NCI-H446 treated with DMSO at 0.1 percent for 48 hours (cell line): ENCODE measurements around the gene MPG.
"Not testable (repeated sequence)": the region's sequence is repeated elsewhere in the genome, so short reads cannot be mapped to it uniquely, and the experiment has no call there.

Source experiments
- DNase-seq: peaks from one replicate; lab custom pipeline; 2025; lab: John Stamatoyannopoulos, UW

Gene MPG, protein sequence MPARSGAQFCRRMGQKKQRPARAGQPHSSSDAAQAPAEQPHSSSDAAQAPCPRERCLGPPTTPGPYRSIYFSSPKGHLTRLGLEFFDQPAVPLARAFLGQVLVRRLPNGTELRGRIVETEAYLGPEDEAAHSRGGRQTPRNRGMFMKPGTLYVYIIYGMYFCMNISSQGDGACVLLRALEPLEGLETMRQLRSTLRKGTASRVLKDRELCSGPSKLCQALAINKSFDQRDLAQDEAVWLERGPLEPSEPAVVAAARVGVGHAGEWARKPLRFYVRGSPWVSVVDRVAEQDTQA

GRCh38 chr16:77807-78443, at the start of gene MPG:
MPG (plus strand) TSS chr16:78225; CDS start chr16:78310, 85 bp downstream.
- DNase-seq, result peak; percentile 30

GRCh38 chr16:30627-31026, 47.4 kb upstream of the MPG start:
- DNase-seq, result not testable (repeated sequence)

- DNase-seq, result not testable (repeated sequence)
These were observed 44.7 kb upstream of the MPG start for GRCh38 chr16:33154-33876.

DNA sequence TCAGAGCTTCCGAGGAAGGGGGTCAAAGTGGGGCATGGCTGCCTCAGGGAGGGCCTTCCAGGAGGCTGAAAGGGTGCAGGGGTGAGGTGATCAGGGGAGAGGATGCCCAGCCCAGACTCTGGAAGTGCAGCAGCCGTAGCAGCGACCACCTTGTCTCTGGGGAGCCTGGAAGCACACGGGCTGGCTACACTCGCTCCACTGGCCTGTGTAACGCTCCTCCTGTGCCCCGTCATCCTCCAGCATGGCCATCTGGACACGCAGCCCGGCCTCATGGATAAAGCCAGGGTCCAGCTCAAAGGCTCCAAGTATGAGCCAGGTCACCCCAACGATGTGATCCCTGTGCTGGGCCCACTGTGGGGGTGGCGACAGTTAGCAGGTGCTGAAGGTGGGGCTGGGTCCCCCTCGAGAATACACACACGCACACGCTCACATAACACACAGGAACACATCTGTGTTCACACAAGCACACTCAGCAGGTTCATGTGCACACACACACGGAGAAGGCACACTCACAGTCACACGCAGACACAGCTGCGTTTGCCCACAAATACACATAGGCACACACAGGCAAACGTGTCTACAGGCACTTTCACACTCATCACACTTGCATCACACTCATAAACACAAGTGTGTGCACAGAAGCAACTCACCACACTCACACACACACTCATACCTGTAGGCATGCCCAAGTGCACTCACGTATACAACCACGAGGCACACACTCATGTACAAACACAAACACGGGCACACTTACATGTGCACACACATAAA, 44.0 kb upstream of the MPG start:
- DNase-seq, result no peak

DNA sequence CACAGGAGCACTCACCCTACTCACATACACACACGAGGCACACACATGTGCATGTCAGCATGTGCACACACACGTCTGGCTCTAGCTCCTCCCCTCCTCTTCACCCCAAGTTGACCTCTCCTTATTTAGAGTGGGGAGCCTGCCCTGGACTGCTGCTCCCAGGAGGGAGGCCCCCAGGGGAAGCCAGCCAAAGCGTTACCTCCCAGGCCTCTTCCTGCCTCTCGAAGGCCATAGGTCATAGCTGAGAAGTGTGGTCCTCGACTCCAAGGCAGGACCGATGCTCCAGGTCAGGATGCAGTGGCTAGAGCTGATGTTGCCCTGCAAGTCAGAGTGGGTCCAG, 43.4 kb upstream of the MPG start:
- DNase-seq, result no peak

DNA sequence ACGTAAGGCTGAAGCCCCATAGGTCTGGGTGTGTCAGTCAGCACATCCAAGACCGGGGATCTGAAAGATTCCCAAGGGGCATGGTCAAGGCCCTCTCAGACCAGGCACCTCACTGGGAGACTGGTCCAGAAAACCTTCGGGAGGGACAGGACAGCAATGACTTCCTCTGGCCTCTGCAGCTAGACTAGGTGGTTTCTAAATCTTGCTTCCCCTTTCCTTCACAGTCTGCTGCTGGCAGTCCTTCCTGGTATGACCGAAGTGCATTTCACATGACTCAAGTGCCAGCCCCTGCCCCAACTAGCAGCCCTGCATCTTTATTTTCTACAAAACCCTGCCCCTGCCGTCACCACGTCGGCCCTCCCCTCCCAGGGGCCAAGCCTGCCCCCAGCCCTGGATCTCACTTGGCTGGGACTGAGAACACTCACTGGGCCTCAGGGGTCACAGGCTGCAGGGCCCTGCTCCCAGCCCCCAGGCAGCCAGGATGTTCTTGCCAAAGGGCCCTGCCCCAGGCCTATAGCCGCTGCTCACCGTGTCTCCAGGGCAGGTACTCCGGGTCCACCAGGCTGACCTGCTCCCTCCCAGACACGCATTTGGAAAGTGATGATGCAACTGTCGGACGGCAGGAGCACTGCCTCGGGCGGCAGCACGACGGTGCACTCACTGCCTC, 42.9 kb upstream of the MPG start:
- no peak for DNase-seq

DNA sequence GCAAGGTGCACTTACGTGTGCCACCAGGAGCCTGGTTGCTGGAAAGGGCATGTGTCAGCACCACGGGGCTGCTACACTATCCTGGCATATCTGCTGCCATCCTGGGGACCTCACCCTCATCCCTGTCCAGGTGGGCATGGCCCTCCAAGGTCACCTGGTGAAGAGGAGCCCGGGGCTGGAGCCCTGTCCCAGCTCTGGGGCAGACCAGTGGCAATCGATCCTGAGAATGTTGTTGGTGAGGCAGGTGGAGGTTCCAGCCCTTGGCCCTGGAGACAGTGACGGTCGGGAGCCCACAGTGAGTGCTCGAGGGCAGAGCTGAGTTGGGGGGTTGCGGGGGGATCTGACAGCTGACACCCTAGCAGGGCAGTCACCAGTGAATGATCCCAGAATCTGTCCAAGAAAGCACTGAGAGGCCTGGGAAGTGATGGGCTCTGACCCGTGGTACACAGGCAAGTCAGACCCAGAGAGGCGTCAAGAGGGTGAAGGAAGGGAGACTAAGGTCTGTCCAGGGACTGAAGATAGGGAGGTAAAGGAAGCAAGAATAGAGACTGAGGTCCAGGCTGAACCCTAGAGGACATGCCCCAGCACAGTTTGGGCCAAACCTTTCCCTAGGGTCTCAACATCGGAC, 42.2 kb upstream of the MPG start:
- no peak for DNase-seq

- DNase-seq, result no peak
These were observed 41.6 kb upstream of the MPG start for GRCh38 chr16:36336-36984.

DNA sequence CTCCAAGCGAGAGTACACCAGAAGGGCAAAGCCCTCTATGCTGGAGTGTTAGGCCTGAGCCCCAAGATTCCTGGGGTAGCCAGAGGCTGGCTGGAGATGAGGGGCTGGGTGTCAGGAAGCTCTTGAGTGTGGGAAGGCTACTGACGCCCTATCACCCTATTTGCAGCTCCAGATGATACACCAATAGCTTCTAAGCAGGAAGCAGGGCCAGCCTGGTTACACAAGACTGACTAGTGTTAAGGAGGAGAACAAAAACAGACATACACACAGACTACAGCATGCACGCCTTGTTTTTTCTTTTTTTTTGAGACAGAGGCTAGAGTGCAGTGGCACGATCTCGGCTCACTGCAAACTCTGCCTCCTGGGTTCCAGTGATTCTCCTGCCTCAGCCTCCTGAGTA, 40.5 kb upstream of the MPG start:
- no peak for DNase-seq

DNA sequence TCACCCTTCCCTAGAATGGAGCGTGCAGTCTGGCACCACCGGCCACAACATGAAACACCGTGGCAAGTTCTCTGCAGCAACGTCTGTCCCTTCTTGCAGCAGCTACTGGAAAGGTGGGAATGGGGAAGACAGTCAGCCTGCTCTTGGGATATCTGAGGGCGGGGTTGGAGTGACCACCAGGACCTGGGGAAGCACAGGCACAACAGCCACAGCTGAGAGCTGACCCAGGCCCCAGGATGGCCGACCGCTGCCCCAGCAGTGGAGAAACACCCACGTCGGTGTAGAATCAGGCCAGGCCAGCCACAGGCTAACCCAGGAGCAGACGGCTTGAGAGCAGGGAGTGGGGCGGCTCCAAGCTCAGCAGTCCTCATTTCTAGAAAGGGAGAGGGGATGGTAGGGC, 39.8 kb upstream of the MPG start:
- DNase-seq, result not testable (repeated sequence)

DNA sequence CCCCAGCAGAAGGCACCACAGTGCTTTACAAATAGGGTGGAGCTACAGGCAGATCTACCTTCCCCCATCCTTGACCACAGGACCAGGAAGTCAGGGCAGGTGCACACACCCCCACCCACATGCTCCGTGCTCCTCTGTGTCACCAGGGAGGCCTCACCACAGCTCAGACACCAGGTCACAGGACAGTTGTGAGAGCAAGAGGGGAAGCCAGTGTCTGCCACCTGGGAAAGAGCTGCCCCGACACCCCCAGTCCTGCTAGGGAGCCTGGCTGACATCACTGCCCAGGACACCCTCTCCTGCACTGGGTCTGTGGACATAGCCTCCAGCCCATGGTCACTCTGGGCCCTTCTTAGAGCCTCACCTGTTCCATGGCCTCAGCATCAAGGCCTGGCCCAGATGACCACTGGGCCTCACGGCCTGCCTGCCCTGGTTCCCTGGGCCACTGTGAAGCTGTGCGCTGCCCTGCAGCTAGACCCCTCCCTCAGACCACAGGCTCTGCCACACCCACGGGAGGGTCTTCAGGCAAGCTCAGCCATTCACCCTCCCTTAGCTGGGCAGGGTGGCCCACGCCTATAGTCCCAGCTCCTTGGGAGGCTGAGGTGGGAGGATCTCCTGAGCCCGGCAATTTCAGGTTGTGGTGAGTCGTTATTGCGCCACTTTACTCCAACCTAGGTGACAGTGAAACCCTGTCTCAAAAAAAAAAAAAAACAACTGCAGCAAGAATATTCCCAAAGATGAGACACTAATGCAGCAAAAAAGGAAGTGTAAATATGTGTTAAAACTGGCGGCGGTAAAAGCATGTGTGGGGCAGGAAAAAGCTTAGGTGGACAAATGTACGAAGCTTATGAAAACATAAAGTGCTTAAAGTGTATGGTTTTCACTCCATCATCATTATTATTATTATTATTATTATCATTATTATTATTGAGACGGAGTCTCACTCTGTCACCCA, 38.8 kb upstream of the MPG start:
- DNase-seq, result no peak

GRCh38 chr16:41439-42068, 36.5 kb upstream of the MPG start:
- no peak for DNase-seq

DNA sequence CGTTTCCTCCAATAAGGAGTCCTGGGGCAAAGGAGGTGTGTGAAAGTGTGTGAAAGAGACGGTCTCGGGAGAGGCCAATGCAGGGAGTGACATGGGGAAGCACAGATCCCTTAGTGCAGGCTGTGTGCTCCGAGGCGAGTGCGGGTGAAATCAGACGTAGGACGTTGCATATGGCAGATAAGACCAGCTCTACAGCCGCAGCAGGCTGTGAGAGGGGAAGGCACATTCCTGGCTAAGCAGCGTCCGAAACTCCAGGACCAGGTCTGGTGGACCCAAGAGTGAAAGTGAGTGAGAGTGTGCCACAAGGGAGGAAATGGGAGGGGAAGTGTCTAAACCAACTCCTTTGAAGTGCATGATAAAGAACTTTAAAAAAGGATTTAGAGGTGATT, 36.0 kb upstream of the MPG start:
- DNase-seq, result no peak

- DNase-seq, result no peak
These were observed 35.3 kb upstream of the MPG start for GRCh38 chr16:42691-43090.

- no peak for DNase-seq
These were observed 34.7 kb upstream of the MPG start for GRCh38 chr16:43294-43693.

DNA sequence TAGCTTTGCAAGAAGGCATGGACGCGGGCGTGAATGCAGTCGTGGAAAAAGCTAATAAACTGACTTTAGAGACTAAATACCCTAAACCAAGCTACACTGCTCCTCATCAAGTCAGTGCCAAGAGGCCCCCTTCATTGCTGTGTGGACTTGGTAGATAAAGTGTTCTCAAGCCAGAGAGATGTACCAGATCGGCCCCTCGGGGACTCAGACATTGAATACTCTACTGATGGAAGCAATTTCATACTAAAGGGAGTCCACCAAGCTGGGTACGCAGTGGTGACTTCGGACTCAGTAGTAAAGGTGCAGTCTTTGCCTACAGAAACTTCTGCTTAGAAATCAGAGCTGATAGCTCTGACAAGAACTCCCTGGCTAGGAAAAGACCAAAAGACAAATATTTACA, 33.4 kb upstream of the MPG start:
- DNase-seq, result no peak

DNA sequence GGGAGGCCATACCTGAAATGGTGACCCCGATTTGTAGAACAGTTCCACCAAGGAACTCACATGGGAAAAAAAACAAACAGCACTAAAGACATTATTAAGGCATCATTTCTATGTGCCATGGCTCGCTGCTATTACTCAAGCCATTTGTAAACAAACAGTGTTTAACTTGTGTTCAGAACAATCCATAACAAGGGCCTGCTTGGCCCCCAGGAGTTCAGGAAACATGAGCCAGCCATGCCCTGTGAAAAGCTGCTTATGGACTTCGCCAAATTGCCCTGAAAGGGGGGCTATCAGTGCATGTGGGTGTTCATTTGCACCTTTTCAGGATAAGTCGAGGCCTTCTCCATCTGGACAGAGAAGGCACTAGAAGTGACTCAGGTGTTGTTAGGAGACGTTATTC, 32.6 kb upstream of the MPG start:
- no peak for DNase-seq

- DNase-seq, result not testable (repeated sequence)
These were observed 31.5 kb upstream of the MPG start for GRCh38 chr16:46510-46909.

- no peak for DNase-seq
These were observed 30.8 kb upstream of the MPG start for GRCh38 chr16:47234-47633.
